GM10266 (cell line): Measurements from ENCODE around the gene HERC3.

Source experiments
- DNase-seq: peaks from one replicate; pipeline ENCODE4 v3.0.0; 2012; ENCODE audit errors: extremely low spot score
- TF ChIP-seq, protein P1 (sequence below): IDR thresholded peaks from 2 replicates; pipeline ENCODE4 v1.5.1; 2012; ENCODE audit warnings: mild to moderate bottlenecking, low read depth; ENCODE audit not compliant: control insufficient read depth, insufficient read depth; ENCODE audit errors: missing control alignments

The HERC3 gene

DNA sequence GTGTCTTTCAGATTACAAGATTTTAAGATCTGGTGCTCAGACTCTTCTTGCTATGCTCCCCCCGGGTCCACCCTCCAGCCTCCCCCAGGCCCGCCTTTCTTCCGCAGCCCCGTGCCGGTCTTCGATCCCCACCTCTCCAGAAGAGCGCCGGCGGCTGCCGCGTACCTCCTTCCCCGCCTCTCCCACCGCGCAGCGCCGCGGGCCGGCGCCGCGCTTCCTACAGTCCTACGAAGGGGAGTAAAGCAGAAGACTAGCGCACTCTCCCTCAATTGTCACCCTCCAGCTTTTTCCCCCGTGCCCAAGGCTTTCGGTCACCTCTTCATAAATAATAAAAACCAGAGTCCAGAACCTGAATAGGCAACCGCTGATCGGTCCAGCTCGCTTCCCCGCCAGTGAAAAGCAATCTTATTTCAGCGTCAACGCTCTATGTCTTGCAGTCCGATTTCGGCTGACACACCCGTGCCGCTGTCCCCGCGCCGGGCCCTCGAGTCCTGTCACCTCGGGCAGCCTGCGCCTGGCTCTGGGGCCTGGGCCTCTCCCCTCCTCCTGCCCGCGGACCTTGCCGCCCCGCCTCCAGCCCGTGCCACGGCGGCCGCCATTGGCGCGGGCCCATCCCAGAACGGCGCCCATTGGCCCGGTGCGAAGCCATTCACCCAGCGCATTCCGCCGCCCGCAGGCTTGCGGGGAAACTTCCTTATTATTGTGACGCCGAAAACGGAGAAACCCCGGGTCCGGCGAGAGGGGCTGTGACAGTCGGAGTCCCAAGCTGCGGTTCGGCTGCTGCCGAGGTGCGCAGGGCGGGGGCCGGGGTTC, at the start of gene HERC3:
Gene HERC3 (plus strand): TSS at position 694 of the 813 bp plus-strand sequence. CDS start 13,344 bp downstream, outside the sequence.
- TF ChIP-seq, protein P1, sequence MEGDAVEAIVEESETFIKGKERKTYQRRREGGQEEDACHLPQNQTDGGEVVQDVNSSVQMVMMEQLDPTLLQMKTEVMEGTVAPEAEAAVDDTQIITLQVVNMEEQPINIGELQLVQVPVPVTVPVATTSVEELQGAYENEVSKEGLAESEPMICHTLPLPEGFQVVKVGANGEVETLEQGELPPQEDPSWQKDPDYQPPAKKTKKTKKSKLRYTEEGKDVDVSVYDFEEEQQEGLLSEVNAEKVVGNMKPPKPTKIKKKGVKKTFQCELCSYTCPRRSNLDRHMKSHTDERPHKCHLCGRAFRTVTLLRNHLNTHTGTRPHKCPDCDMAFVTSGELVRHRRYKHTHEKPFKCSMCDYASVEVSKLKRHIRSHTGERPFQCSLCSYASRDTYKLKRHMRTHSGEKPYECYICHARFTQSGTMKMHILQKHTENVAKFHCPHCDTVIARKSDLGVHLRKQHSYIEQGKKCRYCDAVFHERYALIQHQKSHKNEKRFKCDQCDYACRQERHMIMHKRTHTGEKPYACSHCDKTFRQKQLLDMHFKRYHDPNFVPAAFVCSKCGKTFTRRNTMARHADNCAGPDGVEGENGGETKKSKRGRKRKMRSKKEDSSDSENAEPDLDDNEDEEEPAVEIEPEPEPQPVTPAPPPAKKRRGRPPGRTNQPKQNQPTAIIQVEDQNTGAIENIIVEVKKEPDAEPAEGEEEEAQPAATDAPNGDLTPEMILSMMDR = no peak
- DNase-seq = peak; percentile 94

DNA sequence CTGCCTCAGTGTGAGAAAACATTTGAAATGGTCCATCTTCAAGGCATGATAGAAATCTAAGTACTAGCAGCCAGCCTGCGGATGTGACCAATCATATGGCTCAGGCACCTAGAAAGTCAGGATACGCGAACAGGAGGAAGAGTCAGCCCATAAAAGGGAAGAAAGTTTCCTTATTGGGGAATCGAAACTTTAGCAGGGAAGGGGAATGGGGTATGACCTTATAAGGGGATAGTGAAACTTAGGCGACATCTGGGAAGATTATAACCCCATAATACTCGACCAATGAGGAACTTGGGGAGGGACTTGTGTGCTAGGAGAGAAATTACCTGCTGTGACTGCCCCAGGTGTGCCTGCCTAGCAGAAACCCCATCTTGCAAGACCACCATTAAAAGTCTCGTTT, 42.5 kb upstream of the HERC3 start:
- DNase-seq = no peak
- TF ChIP-seq, protein P1 = no peak

DNA sequence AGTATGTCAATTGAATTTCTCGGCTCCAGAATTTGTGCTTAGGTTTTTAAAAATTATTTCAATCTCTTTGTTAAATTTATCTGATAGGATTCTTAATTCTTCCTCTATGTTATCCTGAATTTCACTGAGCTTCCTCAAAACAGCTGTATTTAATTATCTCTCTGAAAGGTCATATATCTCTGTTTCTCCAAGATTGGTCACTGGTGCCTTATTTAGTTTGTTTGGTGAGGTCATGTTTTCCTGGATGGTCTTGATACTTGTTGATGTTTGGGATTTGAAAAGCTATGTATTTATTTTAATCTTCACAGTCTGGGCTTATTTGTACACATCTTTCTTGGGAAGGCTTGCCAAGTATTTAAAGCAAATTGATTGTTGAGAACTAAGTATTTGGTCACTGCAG, 24.7 kb upstream of the HERC3 start:
- TF ChIP-seq, protein P1 = no peak
- no peak for DNase-seq

DNA sequence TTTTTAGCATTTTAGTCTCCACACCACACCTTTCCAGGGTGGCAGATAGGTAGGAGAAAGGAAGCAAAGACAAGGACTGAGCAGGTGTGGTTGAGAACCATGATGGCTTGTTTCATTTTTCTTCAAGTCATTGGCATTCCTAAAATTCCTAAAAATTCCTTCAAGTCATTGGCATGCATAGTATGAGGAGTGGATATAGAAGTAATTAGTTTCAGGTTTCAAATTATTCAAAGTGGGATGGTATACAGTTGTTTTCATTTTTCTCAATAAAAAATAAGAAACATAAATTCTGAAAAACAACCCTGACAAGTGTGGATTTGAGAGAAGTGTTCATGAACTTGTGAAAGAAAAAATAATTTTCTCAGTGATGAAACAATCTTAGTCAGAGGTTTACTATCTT, 22.3 kb upstream of the HERC3 start:
- no peak for DNase-seq
- TF ChIP-seq, protein P1 = no peak

DNA sequence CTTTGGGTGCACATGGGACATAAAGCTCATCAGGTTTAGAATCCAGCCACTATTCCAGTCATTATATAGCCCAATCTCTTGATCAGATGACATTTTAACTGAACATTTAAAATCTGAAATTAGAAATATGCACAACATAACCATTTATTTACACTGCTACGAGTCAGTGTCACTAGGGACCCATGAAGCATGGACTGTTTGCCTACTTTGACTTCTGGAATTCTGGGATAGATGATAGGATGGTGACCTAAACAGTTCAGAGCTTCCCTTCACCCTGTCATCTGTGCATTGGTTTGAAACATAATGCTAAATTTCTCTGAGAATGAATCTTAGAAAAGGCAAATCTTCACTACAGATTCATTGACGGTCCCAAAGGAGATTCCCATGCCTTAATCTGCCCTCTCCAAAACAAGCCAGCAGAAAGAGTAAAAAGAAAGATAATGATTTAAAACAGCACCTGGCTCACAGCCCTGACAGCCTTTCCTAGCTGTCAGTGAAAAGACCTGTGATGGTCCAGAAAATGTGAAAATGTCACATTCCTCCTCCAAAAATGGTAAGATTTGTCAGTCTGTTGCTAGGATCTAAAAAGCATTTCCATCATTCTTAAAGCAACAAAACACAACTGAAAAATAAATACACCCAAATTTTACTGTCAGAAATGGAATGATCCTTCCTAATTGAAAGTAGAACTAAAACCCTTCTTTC, 18.9 kb upstream of the HERC3 start:
- no peak for DNase-seq
- TF ChIP-seq, protein P1 = no peak

DNA sequence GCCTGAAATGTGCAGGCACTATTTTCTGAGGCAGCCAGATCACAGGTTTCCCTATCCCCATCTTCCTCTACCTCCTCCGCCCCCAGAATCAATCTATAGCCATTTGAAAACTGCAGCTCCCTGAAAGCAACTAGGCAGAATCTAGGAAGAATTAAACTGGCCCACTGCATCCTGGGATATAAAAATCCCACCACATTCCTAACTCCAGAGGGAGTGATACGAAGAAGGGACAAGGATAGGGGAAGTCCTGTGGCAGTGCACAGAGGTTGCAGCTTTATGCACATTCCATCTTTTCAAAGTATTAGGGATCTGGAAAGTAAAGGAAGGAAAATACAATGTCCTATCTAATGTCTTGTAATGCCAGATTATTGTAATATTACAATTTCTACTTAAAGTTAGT, 18.3 kb upstream of the HERC3 start:
- DNase-seq = no peak
- TF ChIP-seq, protein P1 = no peak

DNA sequence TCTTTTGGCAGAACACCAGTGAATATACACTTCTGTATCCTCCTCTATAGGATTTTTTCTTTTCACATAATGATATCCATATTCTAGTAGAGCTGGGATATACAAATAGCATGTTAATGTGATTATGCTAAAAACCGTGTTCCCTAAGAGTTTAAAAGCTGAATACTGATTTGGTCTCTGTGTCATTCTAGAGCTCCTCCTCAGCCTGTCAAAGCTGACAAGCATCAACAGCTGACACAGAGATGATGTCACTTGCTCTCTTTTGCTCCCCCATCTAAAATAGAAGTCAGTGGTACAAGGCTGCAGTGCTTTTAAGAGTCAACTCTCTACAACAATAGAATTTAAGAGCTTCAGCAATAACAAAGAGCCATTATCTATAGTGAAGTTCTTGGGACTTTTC, 17.1 kb upstream of the HERC3 start:
- no peak for DNase-seq
- TF ChIP-seq, protein P1 = no peak
